Measurements from ENCODE around the gene EDIL3.
A peak's percentile ranks its signal among the peaks of the same experiment; 100 is the strongest.

The EDIL3 gene

GRCh38 chr5:83957188-83957587 lies 427.5 kb downstream of the EDIL3 start:
- DNase-seq: peak; percentile 7
- Histone ChIP-seq H3K27ac (ENCODE audit: low read depth, low read length) (no peak overlapping the region), H4K5ac (ENCODE audit: low read length) (no peak overlapping the region), H3K4me3 (ENCODE audit: low read length) (no peak overlapping the region), H3K18ac (ENCODE audit: low read length) (no peak overlapping the region), H2BK15ac (replicated peaks; ENCODE audit: low read depth) (no peak overlapping the region), H3K9ac (ENCODE audit: low read length) (no peak overlapping the region), H3K79me2 (ENCODE audit: control insufficient read depth, insufficient read depth, low read length) (no peaks in the 10 kb centered on the region), H4K8ac (ENCODE audit: low read depth, low read length) (no peak overlapping the region), H3K36me3 (ENCODE audit: control insufficient read depth, insufficient read depth, low read length) (no peaks in the 10 kb centered on the region), H3K4me2 (ENCODE audit: low read length) (no peak overlapping the region), H2AK5ac (ENCODE audit: low read length) (no peak overlapping the region), H3K4ac (ENCODE audit: low read depth, low read length) (no peak overlapping the region), H2BK120ac (ENCODE audit: low read depth, low read length) (no peak overlapping the region), H3K56ac (ENCODE audit: low read length) (no peak overlapping the region), H3K27me3 (ENCODE audit: insufficient read depth, low read length, poor library complexity) (no peaks in the 10 kb centered on the region), H3K79me1 (ENCODE audit: low read length) (no peaks in the 10 kb centered on the region), H3K4me1 (ENCODE audit: control insufficient read depth, low read depth, low read length) (peaks cover 2% of the 10 kb centered on the region), H3K23ac (ENCODE audit: low read length) (no peak overlapping the region), H2BK5ac (ENCODE audit: low read length) (no peak overlapping the region)
- no CpG with 5 or more reads among the region's 1 CpG for WGBS (ENCODE audit: extremely low coverage, insufficient coverage, low lambda C conversion rate)

GRCh38 chr5:83956386-83956785 lies 428.3 kb downstream of the EDIL3 start:
- Histone ChIP-seq H3K56ac (ENCODE audit: low read length) (no peak overlapping the region), H2BK120ac (ENCODE audit: low read depth, low read length) (no peak overlapping the region), H3K79me1 (ENCODE audit: low read length) (no peaks in the 10 kb centered on the region), H3K79me2 (ENCODE audit: control insufficient read depth, insufficient read depth, low read length) (no peaks in the 10 kb centered on the region), H2BK15ac (replicated peaks; ENCODE audit: low read depth) (no peak overlapping the region), H3K4ac (ENCODE audit: low read depth, low read length) (no peak overlapping the region), H4K8ac (ENCODE audit: low read depth, low read length) (no peak overlapping the region), H3K4me2 (ENCODE audit: low read length) (no peak overlapping the region), H3K18ac (ENCODE audit: low read length) (no peak overlapping the region), H2BK5ac (ENCODE audit: low read length) (no peak overlapping the region), H3K23ac (ENCODE audit: low read length) (no peak overlapping the region), H4K5ac (ENCODE audit: low read length) (no peak overlapping the region), H3K36me3 (ENCODE audit: control insufficient read depth, insufficient read depth, low read length) (no peaks in the 10 kb centered on the region), H3K27me3 (ENCODE audit: insufficient read depth, low read length, poor library complexity) (no peaks in the 10 kb centered on the region), H3K9ac (ENCODE audit: low read length) (no peak overlapping the region), H3K4me3 (ENCODE audit: low read length) (no peak overlapping the region), H2AK5ac (ENCODE audit: low read length) (no peak overlapping the region), H3K27ac (ENCODE audit: low read depth, low read length) (no peak overlapping the region), H3K4me1 (ENCODE audit: control insufficient read depth, low read depth, low read length) (peaks cover 2% of the 10 kb centered on the region)
- peak; percentile 36 for DNase-seq

GRCh38 chr5:83955916-83956315 lies 428.8 kb downstream of the EDIL3 start:
- no CpG with 5 or more reads among the region's 1 CpG for WGBS (ENCODE audit: extremely low coverage, insufficient coverage, low lambda C conversion rate)
- Histone ChIP-seq H3K79me2 (ENCODE audit: control insufficient read depth, insufficient read depth, low read length) (no peaks in the 10 kb centered on the region), H3K4ac (ENCODE audit: low read depth, low read length) (no peak overlapping the region), H3K4me1 (ENCODE audit: control insufficient read depth, low read depth, low read length) (peaks cover 2% of the 10 kb centered on the region), H3K27ac (ENCODE audit: low read depth, low read length) (no peak overlapping the region), H3K23ac (ENCODE audit: low read length) (no peak overlapping the region), H3K4me3 (ENCODE audit: low read length) (no peak overlapping the region), H3K9ac (ENCODE audit: low read length) (no peak overlapping the region), H4K5ac (ENCODE audit: low read length) (no peak overlapping the region), H4K8ac (ENCODE audit: low read depth, low read length) (no peak overlapping the region), H3K56ac (ENCODE audit: low read length) (no peak overlapping the region), H3K18ac (ENCODE audit: low read length) (no peak overlapping the region), H2BK15ac (replicated peaks; ENCODE audit: low read depth) (no peak overlapping the region), H3K36me3 (ENCODE audit: control insufficient read depth, insufficient read depth, low read length) (no peaks in the 10 kb centered on the region), H3K27me3 (ENCODE audit: insufficient read depth, low read length, poor library complexity) (no peaks in the 10 kb centered on the region), H3K4me2 (ENCODE audit: low read length) (no peak overlapping the region), H2BK5ac (ENCODE audit: low read length) (no peak overlapping the region), H3K79me1 (ENCODE audit: low read length) (no peaks in the 10 kb centered on the region), H2AK5ac (ENCODE audit: low read length) (no peak overlapping the region), H2BK120ac (ENCODE audit: low read depth, low read length) (no peak overlapping the region)
- peak; percentile 4 for DNase-seq

GRCh38 chr5:83947763-83948162 lies 436.9 kb downstream of the EDIL3 start:
- Histone ChIP-seq H4K5ac (ENCODE audit: low read length) (no peak overlapping the region), H3K4ac (ENCODE audit: low read depth, low read length) (no peak overlapping the region), H3K4me1 (ENCODE audit: control insufficient read depth, low read depth, low read length) (no peaks in the 10 kb centered on the region), H3K56ac (ENCODE audit: low read length) (no peak overlapping the region), H2AK5ac (ENCODE audit: low read length) (no peak overlapping the region), H4K8ac (ENCODE audit: low read depth, low read length) (no peak overlapping the region), H3K27ac (ENCODE audit: low read depth, low read length) (no peak overlapping the region), H3K79me2 (ENCODE audit: control insufficient read depth, insufficient read depth, low read length) (no peaks in the 10 kb centered on the region), H3K79me1 (ENCODE audit: low read length) (no peaks in the 10 kb centered on the region), H3K4me2 (ENCODE audit: low read length) (no peak overlapping the region), H3K4me3 (ENCODE audit: low read length) (no peak overlapping the region), H2BK5ac (ENCODE audit: low read length) (no peak overlapping the region), H3K36me3 (ENCODE audit: control insufficient read depth, insufficient read depth, low read length) (no peaks in the 10 kb centered on the region), H3K9ac (ENCODE audit: low read length) (no peak overlapping the region), H3K27me3 (ENCODE audit: insufficient read depth, low read length, poor library complexity) (no peaks in the 10 kb centered on the region), H2BK15ac (replicated peaks; ENCODE audit: low read depth) (no peak overlapping the region), H3K18ac (ENCODE audit: low read length) (no peak overlapping the region), H2BK120ac (ENCODE audit: low read depth, low read length) (no peak overlapping the region), H3K23ac (ENCODE audit: low read length) (no peak overlapping the region)
- no peak for DNase-seq
- no CpG with 5 or more reads among the region's 3 CpGs for WGBS (ENCODE audit: extremely low coverage, insufficient coverage, low lambda C conversion rate)

- H4K5ac ChIP-seq (ENCODE audit: low read length): no peak overlapping the region
Measured at GRCh38 chr5:83946516-83946915, 438.2 kb downstream of the EDIL3 start.

GRCh38 chr5:83942155-83942554 lies 442.5 kb downstream of the EDIL3 start:
- H4K8ac ChIP-seq (ENCODE audit: low read depth, low read length): no peak overlapping the region
- H2BK120ac ChIP-seq (ENCODE audit: low read depth, low read length): no peak overlapping the region
- H3K79me1 ChIP-seq (ENCODE audit: low read length): no peaks in the 10 kb centered on the region
- no peak for DNase-seq
- H3K36me3 ChIP-seq (ENCODE audit: control insufficient read depth, insufficient read depth, low read length): no peaks in the 10 kb centered on the region
- H3K4me2 ChIP-seq (ENCODE audit: low read length): no peak overlapping the region
- H3K79me2 ChIP-seq (ENCODE audit: control insufficient read depth, insufficient read depth, low read length): no peaks in the 10 kb centered on the region
- H2BK5ac ChIP-seq (ENCODE audit: low read length): no peak overlapping the region
- H3K23ac ChIP-seq (ENCODE audit: low read length): no peak overlapping the region
- no peak overlapping the region for H3K18ac ChIP-seq (ENCODE audit: low read length)
- no peak overlapping the region for H4K5ac ChIP-seq (ENCODE audit: low read length)
- H3K27ac ChIP-seq (ENCODE audit: low read depth, low read length): no peak overlapping the region
- H3K4ac ChIP-seq (ENCODE audit: low read depth, low read length): no peak overlapping the region
- no peaks in the 10 kb centered on the region for H3K27me3 ChIP-seq (ENCODE audit: insufficient read depth, low read length, poor library complexity)
- H2AK5ac ChIP-seq (ENCODE audit: low read length): no peak overlapping the region
- H3K56ac ChIP-seq (ENCODE audit: low read length): no peak overlapping the region
- H3K4me3 ChIP-seq (ENCODE audit: low read length): no peak overlapping the region
- no CpG with 5 or more reads among the region's 1 CpG for WGBS (ENCODE audit: extremely low coverage, insufficient coverage, low lambda C conversion rate)
- H3K9ac ChIP-seq (ENCODE audit: low read length): no peak overlapping the region
- H2BK15ac ChIP-seq (replicated peaks; ENCODE audit: low read depth): no peak overlapping the region
- H3K4me1 ChIP-seq (ENCODE audit: control insufficient read depth, low read depth, low read length): no peaks in the 10 kb centered on the region

More at GRCh38 chr5:83946516-83946915, 438.2 kb downstream of the EDIL3 start:
- H3K79me1 ChIP-seq (ENCODE audit: low read length): no peaks in the 10 kb centered on the region
- H2BK15ac ChIP-seq (replicated peaks; ENCODE audit: low read depth): no peak overlapping the region
- no peak overlapping the region for H3K27ac ChIP-seq (ENCODE audit: low read depth, low read length)
- no peak overlapping the region for H3K4me2 ChIP-seq (ENCODE audit: low read length)
- H3K36me3 ChIP-seq (ENCODE audit: control insufficient read depth, insufficient read depth, low read length): no peaks in the 10 kb centered on the region
- H2BK5ac ChIP-seq (ENCODE audit: low read length): no peak overlapping the region
- no peak overlapping the region for H3K4ac ChIP-seq (ENCODE audit: low read depth, low read length)
- H2AK5ac ChIP-seq (ENCODE audit: low read length): no peak overlapping the region
- no peak overlapping the region for H3K4me3 ChIP-seq (ENCODE audit: low read length)
- no peaks in the 10 kb centered on the region for H3K79me2 ChIP-seq (ENCODE audit: control insufficient read depth, insufficient read depth, low read length)
- H2BK120ac ChIP-seq (ENCODE audit: low read depth, low read length): no peak overlapping the region
- H3K23ac ChIP-seq (ENCODE audit: low read length): no peak overlapping the region
- H3K9ac ChIP-seq (ENCODE audit: low read length): no peak overlapping the region
- no CpG with 5 or more reads among the region's 6 CpGs for WGBS (ENCODE audit: extremely low coverage, insufficient coverage, low lambda C conversion rate)
- no peak overlapping the region for H3K56ac ChIP-seq (ENCODE audit: low read length)
- no peak overlapping the region for H4K8ac ChIP-seq (ENCODE audit: low read depth, low read length)
- H3K4me1 ChIP-seq (ENCODE audit: control insufficient read depth, low read depth, low read length): no peaks in the 10 kb centered on the region
- H3K27me3 ChIP-seq (ENCODE audit: insufficient read depth, low read length, poor library complexity): no peaks in the 10 kb centered on the region
- no peak for DNase-seq
- H3K18ac ChIP-seq (ENCODE audit: low read length): no peak overlapping the region

Measured in mesendoderm (in vitro differentiated cells).